SIG-M5 treated with dmso at 0.1 percent for 504 hours (cell line): ENCODE results near the gene MIPOL1.
A peak's percentile ranks its signal among the peaks of the same experiment; 100 is the strongest.
"Not testable (repeated sequence)": the region's sequence is repeated elsewhere in the genome, so short reads cannot be mapped to it uniquely, and the experiment has no call there.

Experiments
- DNase-seq: peaks from one replicate; lab custom pipeline; 2025; ENCODE audit not compliant: unreplicated experiment; lab: John Stamatoyannopoulos, UW

The MIPOL1 gene

GRCh38 chr14:37197421-37198272 lies at the start of gene MIPOL1:
Gene MIPOL1, plus strand, starts transcription at chr14:37197937. Its CDS starts 49,952 bp downstream, at chr14:37247889.
- DNase-seq, result peak; percentile 23

- peak; percentile 42 for DNase-seq
These were observed 47.3 kb upstream of the MIPOL1 start for GRCh38 chr14:37150414-37150813.

- no peak for DNase-seq
These were observed 44.7 kb upstream of the MIPOL1 start for GRCh38 chr14:37153005-37153404.

GRCh38 chr14:37153483-37153882 lies 44.3 kb upstream of the MIPOL1 start:
- no peak for DNase-seq

- no peak for DNase-seq
These were observed 39.8 kb upstream of the MIPOL1 start for GRCh38 chr14:37157987-37158386.

- DNase-seq, result not testable (repeated sequence)
These were observed 35.4 kb upstream of the MIPOL1 start for GRCh38 chr14:37162307-37162706.

- no peak for DNase-seq
These were observed 31.9 kb upstream of the MIPOL1 start for GRCh38 chr14:37165794-37166193.

- no peak for DNase-seq
These were observed 30.3 kb upstream of the MIPOL1 start for GRCh38 chr14:37167151-37168047.

GRCh38 chr14:37168721-37169120 lies 29.0 kb upstream of the MIPOL1 start:
- no peak for DNase-seq

- no peak for DNase-seq
These were observed 27.5 kb upstream of the MIPOL1 start for GRCh38 chr14:37170237-37170636.

GRCh38 chr14:37170993-37171392 lies 26.7 kb upstream of the MIPOL1 start:
- no peak for DNase-seq

GRCh38 chr14:37171678-37172023 lies 26.1 kb upstream of the MIPOL1 start:
- DNase-seq, result no peak

- DNase-seq, result peak; percentile 24
These were observed 25.5 kb upstream of the MIPOL1 start, which contains the start of gene SLC25A21 for GRCh38 chr14:37172024-37172869. Gene SLC25A21, minus strand, starts transcription at chr14:37172606.

GRCh38 chr14:37172936-37173614 lies 24.7 kb upstream of the MIPOL1 start:
- no peak for DNase-seq

- DNase-seq, result no peak
These were observed 17.7 kb upstream of the MIPOL1 start for GRCh38 chr14:37179896-37180502.

GRCh38 chr14:37180886-37181285 lies 16.9 kb upstream of the MIPOL1 start:
- DNase-seq, result not testable (repeated sequence)

GRCh38 chr14:37181441-37181840 lies 16.3 kb upstream of the MIPOL1 start:
- DNase-seq, result no peak

- not testable (repeated sequence) for DNase-seq
These were observed 13.2 kb upstream of the MIPOL1 start for GRCh38 chr14:37184520-37184919.

- no peak for DNase-seq
These were observed 12.1 kb upstream of the MIPOL1 start for GRCh38 chr14:37185670-37186069.

GRCh38 chr14:37186865-37187264 lies 10.9 kb upstream of the MIPOL1 start:
- no peak for DNase-seq
